ENCODE results near the gene NCAPD3.

DNA sequence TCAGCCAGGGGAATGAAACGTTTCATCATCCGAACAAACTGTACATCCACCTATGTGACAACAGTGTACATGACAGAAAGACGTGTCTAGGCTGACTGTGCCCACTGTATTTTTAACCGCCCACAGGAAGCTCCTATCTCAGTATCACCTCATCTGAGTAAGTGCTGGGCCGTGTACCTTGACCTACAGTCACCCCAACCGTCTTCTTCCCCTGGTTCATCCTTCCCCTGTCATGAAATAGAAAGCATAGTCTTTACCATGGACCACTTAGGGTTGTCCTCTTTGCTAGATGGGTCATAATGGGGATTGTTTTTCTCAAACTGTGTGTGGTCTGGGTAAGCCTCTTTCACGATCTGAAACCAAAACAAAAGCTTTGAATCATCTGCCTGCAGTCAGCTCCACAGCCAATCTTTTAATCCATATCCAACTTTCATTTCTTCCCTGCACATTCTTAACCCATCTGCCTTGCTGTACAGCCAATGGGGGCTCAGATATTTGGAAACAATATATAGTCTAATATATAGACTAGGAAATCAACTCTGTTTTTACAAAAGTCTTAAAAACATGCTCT, 25.2 kb upstream of the NCAPD3 start:
- TF ChIP-seq, protein P1, sequence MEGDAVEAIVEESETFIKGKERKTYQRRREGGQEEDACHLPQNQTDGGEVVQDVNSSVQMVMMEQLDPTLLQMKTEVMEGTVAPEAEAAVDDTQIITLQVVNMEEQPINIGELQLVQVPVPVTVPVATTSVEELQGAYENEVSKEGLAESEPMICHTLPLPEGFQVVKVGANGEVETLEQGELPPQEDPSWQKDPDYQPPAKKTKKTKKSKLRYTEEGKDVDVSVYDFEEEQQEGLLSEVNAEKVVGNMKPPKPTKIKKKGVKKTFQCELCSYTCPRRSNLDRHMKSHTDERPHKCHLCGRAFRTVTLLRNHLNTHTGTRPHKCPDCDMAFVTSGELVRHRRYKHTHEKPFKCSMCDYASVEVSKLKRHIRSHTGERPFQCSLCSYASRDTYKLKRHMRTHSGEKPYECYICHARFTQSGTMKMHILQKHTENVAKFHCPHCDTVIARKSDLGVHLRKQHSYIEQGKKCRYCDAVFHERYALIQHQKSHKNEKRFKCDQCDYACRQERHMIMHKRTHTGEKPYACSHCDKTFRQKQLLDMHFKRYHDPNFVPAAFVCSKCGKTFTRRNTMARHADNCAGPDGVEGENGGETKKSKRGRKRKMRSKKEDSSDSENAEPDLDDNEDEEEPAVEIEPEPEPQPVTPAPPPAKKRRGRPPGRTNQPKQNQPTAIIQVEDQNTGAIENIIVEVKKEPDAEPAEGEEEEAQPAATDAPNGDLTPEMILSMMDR (IDR thresholded peaks at IDR 0.05; ENCODE audit: low read depth, low read length, poor library complexity, severe bottlenecking), result no peak
- TF ChIP-seq EZH2phosphoT487 (IDR thresholded peaks at IDR 0.05; ENCODE audit: borderline replicate concordance, low read length), result no peak

All from DOHH2 (cell line).